Esophagus squamous epithelium (tissue), 5 donors: ENCODE data around the gene PSG2. TPM values are rescaled to one million over a fixed set of nuclear protein-coding genes. Genes with fewer than 3 reads are reported as not detected.
A peak's percentile ranks its signal among the peaks of the same experiment; 100 is the strongest.
"Not testable (repeated sequence)": the region's sequence is repeated elsewhere in the genome, so short reads cannot be mapped to it uniquely, and the experiment has no call there.

Source experiments
- DNase-seq: peaks from one replicate; lab custom pipeline; 2025; lab: John Stamatoyannopoulos, UW
- H3K27ac ChIP-seq, 4 donors: fragments of 200-600 bp; sonication (generic); one replicate each; pipeline ENCODE4 v1.5.1; 2016 to 2019; ENCODE audit warnings: mild to moderate bottlenecking in 1 of 4
- H3K27me3 ChIP-seq, 4 donors: fragments of 200-600 bp; sonication (generic); 1 replicate in 3 of 4; 2 replicates in 1 of 4; pipeline versions ENCODE4 v1.5.1 to v1.6.0; 2017 to 2021; ENCODE audit warnings: antibody characterized with exemption in 1 of 4
- H3K36me3 ChIP-seq, 3 donors: fragments of 200-600 bp; sonication (generic); one replicate each; pipeline ENCODE4 v1.5.1; 2016 to 2019
- H3K4me1 ChIP-seq, 3 donors: fragments of 200-600 bp; sonication (generic); one replicate each; pipeline ENCODE4 v1.5.1; 2017 to 2019
- H3K4me3 ChIP-seq, 4 donors: fragments of 200-600 bp; sonication (generic); 1 replicate in 3 of 4; 2 replicates in 1 of 4; pipeline ENCODE4 v1.5.1; 2016 to 2019; ENCODE audit warnings: mild to moderate bottlenecking in 2 of 4, moderate library complexity in 1 of 4
- H3K9me3 ChIP-seq, 3 donors: fragments of 200-600 bp; sonication (generic); one replicate each; pipeline ENCODE4 v1.5.1; 2016 to 2019
- CTCF ChIP-seq, 6 experiments: fragments of 450-650 bp in 4 of 6; fragments of 200-600 bp in 2 of 6; sonication (generic) in 2 of 6; IDR thresholded peaks; one replicate each; pipeline ENCODE4 v1.5.1; 2016 to 2019; ENCODE audit warnings: antibody characterized with exemption in 6 of 6, mild to moderate bottlenecking in 4 of 6, moderate library complexity in 4 of 6
- POLR2A ChIP-seq, 4 donors: fragments of 450-650 bp; IDR thresholded peaks; one replicate each; pipeline ENCODE4 v1.6.1; 2017; ENCODE audit warnings: antibody characterized with exemption in 4 of 4, mild to moderate bottlenecking in 4 of 4, moderate library complexity in 3 of 4
- WGBS, 2 donors: methylation state at CpG; one replicate each; pipeline ENCODE4 v1.1.5; 2018; 5-methylcytosine and 5-hydroxymethylcytosine counted together
- intact Hi-C: fragments of 100-400 bp; cut with DNase I; formaldehyde crosslinking; loops from one replicate; pipeline ENCODE4 v1.15.0; 2022
- total RNA-seq, 4 donors: library from RNA; depleted of rRNA; stranded (reverse); fragments of >200 nt; gene quantifications; one replicate each; pipeline ENCODE4 v1.1.0, GENCODE V29; 2016
- donor health status: DM: yes; HTN: yes; CAD: no.

PSG2 gene
- total RNA-seq, result not detected

DNA sequence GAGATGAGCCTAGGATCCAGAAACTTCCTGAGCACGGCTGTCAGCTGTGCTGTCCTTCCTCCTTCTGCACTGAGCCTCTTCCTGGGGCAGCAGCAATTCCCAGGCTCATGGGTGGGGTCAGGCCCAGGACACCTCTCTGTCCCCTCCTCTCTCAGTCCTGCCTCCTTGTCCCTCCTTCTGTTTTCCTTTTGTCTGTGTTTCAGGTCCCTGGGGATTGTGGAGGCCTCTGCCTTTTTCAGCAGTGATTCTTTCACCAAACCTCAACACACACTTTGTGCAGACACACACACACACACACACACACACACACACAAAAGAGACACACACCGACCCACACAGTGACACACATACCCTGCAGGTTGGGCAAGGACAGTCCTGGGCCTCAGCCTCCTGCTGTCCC, at the start of gene PSG2:
TSS of gene PSG2 (minus strand) at position 101 of the 400 bp plus-strand sequence. CDS start 132 bp downstream, outside the sequence.
- WGBS, 2 donors, result 42 to 49% methylated on average over 2 of the region's 2 CpGs
- H3K4me1 ChIP-seq, DNase-seq, intact Hi-C loops, H3K4me3 ChIP-seq, H3K36me3 ChIP-seq, H3K9me3 ChIP-seq, H3K27ac ChIP-seq, H3K27me3 ChIP-seq: not testable (repeated sequence)

DNA sequence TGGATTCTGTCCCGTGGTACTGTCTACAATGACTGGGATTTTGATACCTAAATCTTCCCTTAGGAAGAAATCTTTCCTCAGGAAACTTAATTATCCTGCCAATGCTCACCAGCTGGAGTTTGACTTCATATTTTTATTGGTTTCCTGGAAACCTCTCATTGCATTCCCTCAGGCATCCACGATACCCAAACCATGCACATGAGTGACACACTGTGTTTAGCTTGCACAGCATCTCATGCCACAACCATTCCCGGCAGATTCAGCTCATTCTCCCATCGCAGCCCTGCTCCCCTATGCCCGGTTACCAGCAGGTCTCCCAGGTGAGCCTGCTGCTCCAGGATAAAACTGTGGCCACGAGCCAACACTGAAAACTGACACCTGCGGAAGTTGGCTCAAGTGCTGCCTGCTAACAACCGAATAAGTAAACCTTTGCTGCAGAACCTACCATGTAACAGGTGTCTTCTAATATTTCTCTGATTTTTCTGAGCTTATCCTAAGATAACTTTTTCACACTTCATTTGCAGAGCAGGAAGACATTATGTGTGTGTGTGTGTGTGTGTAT, 48.9 kb upstream of the PSG2 start:
- 32 to 40% methylated on average over 8 of the region's 8 CpGs for WGBS, 2 donors
- H3K36me3 ChIP-seq, intact Hi-C loops, H3K27ac ChIP-seq, H3K27me3 ChIP-seq, H3K4me3 ChIP-seq, H3K9me3 ChIP-seq, DNase-seq: not testable (repeated sequence)
- peaks cover 0 to 28% (median 0%) of the 10 kb centered on the region in 3 donors for H3K4me1 ChIP-seq

DNA sequence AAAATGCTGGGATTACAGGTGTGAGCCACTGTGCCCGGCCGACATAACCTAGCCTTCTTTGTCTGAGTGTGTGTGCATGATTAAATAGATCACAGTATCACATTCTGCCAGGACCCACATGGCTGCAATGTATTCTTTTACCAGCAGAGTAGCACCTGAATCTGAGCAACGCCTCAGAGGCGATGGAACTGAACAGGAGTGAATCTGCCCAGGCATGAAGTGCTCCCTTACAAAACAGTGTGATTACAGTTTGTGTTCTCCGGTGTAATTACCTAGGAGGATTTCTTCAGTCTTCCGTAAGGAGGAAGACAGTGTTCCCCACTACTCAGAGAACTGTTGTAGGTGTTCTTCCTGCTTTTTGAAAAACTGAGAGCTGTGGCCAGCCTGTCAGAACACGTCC, 46.7 kb upstream of the PSG2 start:
- Histone ChIP-seq H3K4me1 (peaks cover 0 to 28% (median 0%) of the 10 kb centered on the region in 3 donors), H3K27ac (peak overlapping the region in 3 of 4 donors; percentile 30 to 48 (median 48))
- TF ChIP-seq CTCF (IDR thresholded peaks at IDR 0.05), result peak in 4 of 6 experiments; percentile 9 to 67 (median 49)
- H3K36me3 ChIP-seq, DNase-seq, H3K4me3 ChIP-seq, H3K9me3 ChIP-seq, H3K27me3 ChIP-seq, intact Hi-C loops: not testable (repeated sequence)
- WGBS, 2 donors, result 47 to 62% methylated on average over 4 to 7 of the region's 7 CpGs

DNA sequence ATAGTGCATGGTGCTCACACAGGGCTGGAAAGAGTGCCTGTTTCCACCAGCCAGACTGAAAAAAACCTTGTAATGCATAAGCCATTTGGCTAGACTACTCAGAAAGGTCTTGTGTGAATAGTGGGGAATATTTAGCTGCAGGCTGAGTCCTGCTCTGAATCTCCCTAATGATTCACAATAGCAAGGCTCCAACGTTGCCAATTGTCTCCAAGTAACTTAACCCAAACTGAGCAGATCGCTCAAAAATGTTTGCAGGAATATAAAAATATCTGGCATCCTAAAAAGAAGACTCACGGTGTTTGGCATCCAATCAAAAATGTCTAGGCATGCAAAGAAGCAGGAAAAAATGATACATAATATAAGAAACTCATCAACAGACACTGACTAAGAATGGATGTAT, 44.8 kb upstream of the PSG2 start:
- WGBS, 2 donors, result 23 to 40% methylated on average over 3 of the region's 3 CpGs
- Histone ChIP-seq H3K27ac (peak overlapping the region in 1 of 4 donors; percentile 34), H3K4me1 (peaks cover 0 to 28% (median 0%) of the 10 kb centered on the region in 3 donors)
- H3K36me3 ChIP-seq, H3K27me3 ChIP-seq, H3K4me3 ChIP-seq, DNase-seq, intact Hi-C loops, H3K9me3 ChIP-seq: not testable (repeated sequence)

DNA sequence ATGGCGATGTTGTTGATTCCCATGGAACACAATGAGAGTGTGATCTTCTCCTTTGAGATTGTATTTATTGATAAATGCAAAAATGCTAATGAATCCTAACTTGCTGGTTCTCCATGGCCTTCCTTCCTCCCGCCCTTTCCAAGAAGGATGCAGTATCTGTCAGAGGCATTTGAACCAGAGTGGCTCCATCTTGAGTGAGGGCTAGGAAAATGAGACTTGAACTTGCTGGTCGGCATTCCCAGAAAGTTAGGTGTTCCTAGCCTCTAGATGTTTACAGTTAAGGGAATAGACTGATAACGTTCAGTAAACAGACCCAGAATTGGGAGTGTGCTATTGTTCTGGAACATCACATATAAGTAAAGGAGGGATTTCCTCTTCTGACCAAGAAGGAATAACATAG, 44.2 kb upstream of the PSG2 start:
- Histone ChIP-seq H3K27ac (peak overlapping the region in 1 of 4 donors; percentile 34), H3K27me3 (no peaks in the 10 kb centered on the region), H3K9me3 (no peaks in the 10 kb centered on the region), H3K4me1 (peaks cover 0 to 28% (median 0%) of the 10 kb centered on the region in 3 donors), H3K36me3 (no peaks in the 10 kb centered on the region), H3K4me3 (no peak overlapping the region)
- no peak for DNase-seq
- intact Hi-C loops, result no loop called here
- TF ChIP-seq CTCF (IDR thresholded peaks at IDR 0.05), result no peak
- no peak for TF ChIP-seq POLR2A (IDR thresholded peaks at IDR 0.05)
- WGBS, 2 donors, result 56 to 73% methylated on average over 3 to 4 of the region's 4 CpGs

- no peak for DNase-seq
- Histone ChIP-seq H3K27me3 (no peaks in the 10 kb centered on the region), H3K9me3 (no peaks in the 10 kb centered on the region), H3K36me3 (no peaks in the 10 kb centered on the region), H3K4me3 (no peak overlapping the region), H3K27ac (no peak overlapping the region), H3K4me1 (peaks cover 0 to 15% (median 0%) of the 10 kb centered on the region in 3 donors)
- intact Hi-C loops, result no loop called here
- no peak for TF ChIP-seq POLR2A (IDR thresholded peaks at IDR 0.05)
- TF ChIP-seq CTCF (IDR thresholded peaks at IDR 0.05), result peak in 2 of 6 experiments; percentile 9 to 48
- 65 to 82% methylated on average over 2 of the region's 2 CpGs for WGBS, 2 donors
Observed at GRCh38 chr19:43124360-43124759, 41.9 kb upstream of the PSG2 start.

- H3K36me3 ChIP-seq, intact Hi-C loops, H3K27ac ChIP-seq, H3K4me3 ChIP-seq, H3K27me3 ChIP-seq, H3K4me1 ChIP-seq, H3K9me3 ChIP-seq, DNase-seq: not testable (repeated sequence)
- 43 to 66% methylated on average over 11 of the region's 11 CpGs for WGBS, 2 donors
Observed at GRCh38 chr19:43120433-43121026, 38.0 kb upstream of the PSG2 start.

DNA sequence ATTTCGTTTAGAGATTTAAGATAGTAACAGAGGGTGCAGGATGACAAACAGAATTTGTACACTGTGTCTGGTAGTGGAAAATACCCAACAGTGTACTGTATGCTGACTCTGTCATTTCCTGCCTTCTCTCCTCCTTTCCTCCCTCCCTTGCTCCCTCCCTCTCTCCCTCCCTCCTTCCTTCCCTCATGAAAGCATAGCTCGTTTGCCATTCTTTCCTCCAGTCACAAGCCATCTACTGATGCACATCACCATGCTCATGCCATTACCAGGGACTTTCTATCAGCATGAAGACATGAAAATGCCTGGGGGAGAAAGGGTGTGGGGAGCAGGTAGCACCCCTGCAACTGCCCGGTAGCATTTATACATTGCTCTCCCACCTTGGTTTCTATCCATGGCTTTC, 37.0 kb upstream of the PSG2 start:
- WGBS, 2 donors, result 40 to 55% methylated on average over 3 of the region's 3 CpGs
- H3K27ac ChIP-seq, H3K36me3 ChIP-seq, H3K4me1 ChIP-seq, H3K9me3 ChIP-seq, H3K4me3 ChIP-seq, intact Hi-C loops, DNase-seq, H3K27me3 ChIP-seq: not testable (repeated sequence)

GRCh38 chr19:43116421-43116820, 33.9 kb upstream of the PSG2 start:
- H3K4me1 ChIP-seq, H3K27me3 ChIP-seq, H3K36me3 ChIP-seq, H3K9me3 ChIP-seq, H3K27ac ChIP-seq, intact Hi-C loops, DNase-seq, H3K4me3 ChIP-seq: not testable (repeated sequence)
- 53 to 62% methylated on average over 3 of the region's 3 CpGs for WGBS, 2 donors

- H3K4me1 ChIP-seq, H3K27me3 ChIP-seq, DNase-seq, H3K9me3 ChIP-seq, intact Hi-C loops, H3K36me3 ChIP-seq, H3K27ac ChIP-seq, H3K4me3 ChIP-seq: not testable (repeated sequence)
- WGBS, 2 donors, result 25 to 40% methylated on average over 1 of the region's 1 CpG
Observed at GRCh38 chr19:43115548-43115947, 33.0 kb upstream of the PSG2 start.
